ENCODE measurements around the gene SLC38A8.

Gene SLC38A8

DNA sequence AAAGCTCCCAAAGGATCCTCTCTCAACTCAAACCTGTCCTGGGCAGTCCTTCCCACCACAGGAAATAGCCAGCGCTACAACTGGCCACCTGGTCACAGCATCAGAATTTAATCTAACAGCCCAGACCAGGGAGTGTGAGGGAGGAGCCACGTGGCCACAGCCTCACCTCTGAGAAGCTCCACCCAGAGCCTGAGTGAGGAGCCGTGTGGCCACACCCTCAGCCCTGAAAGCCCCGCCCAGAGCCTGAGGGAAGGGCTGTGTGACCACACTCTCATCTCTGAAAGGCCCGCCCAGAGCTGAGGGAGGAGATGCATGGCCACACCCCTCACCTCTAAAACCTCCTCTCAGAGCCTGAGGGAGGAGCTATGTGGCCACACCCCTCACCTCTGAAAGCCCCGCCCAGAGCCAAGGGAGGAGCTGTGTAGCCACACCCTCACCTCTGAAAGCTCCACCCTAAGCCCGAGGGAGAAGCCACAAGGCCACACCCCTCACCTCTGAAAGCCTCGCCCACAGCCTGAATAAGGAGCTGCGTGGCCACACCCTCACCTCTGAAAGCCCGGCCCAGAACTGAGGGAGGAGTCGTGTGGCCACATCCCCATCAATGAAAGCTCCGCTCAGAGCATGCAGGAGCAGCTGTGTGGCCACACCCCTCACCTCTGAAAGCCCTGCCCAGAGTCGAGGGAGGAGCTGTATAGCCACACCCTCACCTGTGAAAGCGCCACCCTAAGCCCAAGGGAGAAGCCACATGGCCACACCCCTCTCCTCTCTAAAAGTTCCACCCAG is 28.6 kb downstream of the SLC38A8 start:
- DNase-seq, result peak in 29 of 42 donors; percentile 16 to 88 (median 46)
- intact Hi-C loops (cut with DNase I), result no loop called here

- intact Hi-C loops (cut with DNase I), result no loop called here
- DNase-seq, result no peak
Measured at GRCh38 chr16:84009282-84009681, 33.3 kb downstream of the SLC38A8 start.

GRCh38 chr16:84007965-84008364 is 34.6 kb downstream of the SLC38A8 start:
- intact Hi-C loops (cut with DNase I), result no loop called here
- no peak for DNase-seq

GRCh38 chr16:84007520-84007919 is 35.1 kb downstream of the SLC38A8 start:
- intact Hi-C loops (cut with DNase I), result no loop called here
- DNase-seq, result no peak

DNA sequence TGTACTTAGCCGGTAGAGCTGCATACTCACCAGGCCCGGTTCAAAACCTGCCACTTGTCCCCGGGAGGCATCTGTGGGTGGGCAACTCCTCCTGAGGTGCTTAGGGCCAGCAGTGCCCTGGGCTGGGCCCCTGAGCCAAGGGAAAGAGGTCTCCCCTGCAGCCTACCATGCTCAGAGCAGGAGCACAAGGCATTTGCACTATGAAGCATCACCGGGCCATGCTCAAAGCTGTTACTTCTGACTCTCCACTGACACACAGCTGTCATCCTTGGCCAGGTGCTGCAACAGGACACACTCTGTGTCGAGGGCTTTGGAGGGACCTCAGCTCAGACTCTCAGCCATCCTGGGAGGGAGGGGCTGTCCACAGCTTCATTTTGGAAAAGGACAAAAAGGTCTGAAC is 37.2 kb downstream of the SLC38A8 start:
- no peak for DNase-seq
- intact Hi-C loops (cut with DNase I), result no loop called here

DNA sequence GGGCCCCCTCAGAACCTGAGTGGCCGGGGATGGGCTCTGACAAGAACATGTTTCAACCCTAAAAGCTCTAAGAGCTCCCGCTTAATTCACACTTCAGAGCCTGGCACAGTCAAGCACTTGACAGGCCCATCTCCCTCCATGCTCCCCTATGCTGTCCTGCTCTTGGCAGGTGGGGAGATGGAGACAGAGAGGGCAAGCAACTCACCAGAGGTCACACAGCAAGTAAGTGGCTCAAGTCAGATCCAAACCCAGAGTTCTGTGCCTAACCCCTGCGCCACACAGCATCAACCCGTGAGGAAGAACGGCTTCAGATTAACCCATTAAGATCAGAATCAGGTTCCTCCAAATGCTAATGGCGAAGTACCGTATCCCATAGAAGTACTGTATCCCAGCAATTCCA is 38.2 kb downstream of the SLC38A8 start:
- intact Hi-C loops (cut with DNase I), result no loop called here
- DNase-seq, result no peak

GRCh38 chr16:84003038-84003437 is 39.6 kb downstream of the SLC38A8 start:
- intact Hi-C loops (cut with DNase I), result no loop called here
- no peak for DNase-seq

GRCh38 chr16:84001726-84002125 is 40.9 kb downstream of the SLC38A8 start:
- intact Hi-C loops (cut with DNase I), result no loop called here
- no peak for DNase-seq

- DNase-seq, result no peak
- intact Hi-C loops (cut with DNase I), result no loop called here
Measured at GRCh38 chr16:84000989-84001642, 41.5 kb downstream of the SLC38A8 start.

DNA sequence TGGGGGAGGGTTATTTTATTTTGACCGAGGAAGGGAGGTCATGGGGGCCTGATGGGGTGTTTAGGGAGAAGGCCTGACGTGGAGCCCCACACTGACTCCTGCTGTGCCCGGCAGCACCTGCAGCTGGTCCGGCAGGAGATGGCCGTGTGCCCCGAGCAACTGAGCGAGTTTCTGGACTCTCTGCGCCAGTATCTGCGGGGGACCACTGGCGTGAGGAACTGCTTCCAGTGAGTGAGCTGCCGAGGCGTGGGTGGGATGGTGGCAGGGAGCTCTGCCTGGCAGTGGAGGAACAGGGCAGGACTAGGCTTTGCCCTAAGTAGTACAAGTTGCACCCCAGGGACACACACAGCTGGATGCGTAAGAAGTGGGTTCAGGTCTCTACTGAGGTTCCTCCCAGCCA is 44.5 kb downstream of the SLC38A8 start:
- no peak for DNase-seq
- intact Hi-C loops (cut with DNase I), result no loop called here

DNA sequence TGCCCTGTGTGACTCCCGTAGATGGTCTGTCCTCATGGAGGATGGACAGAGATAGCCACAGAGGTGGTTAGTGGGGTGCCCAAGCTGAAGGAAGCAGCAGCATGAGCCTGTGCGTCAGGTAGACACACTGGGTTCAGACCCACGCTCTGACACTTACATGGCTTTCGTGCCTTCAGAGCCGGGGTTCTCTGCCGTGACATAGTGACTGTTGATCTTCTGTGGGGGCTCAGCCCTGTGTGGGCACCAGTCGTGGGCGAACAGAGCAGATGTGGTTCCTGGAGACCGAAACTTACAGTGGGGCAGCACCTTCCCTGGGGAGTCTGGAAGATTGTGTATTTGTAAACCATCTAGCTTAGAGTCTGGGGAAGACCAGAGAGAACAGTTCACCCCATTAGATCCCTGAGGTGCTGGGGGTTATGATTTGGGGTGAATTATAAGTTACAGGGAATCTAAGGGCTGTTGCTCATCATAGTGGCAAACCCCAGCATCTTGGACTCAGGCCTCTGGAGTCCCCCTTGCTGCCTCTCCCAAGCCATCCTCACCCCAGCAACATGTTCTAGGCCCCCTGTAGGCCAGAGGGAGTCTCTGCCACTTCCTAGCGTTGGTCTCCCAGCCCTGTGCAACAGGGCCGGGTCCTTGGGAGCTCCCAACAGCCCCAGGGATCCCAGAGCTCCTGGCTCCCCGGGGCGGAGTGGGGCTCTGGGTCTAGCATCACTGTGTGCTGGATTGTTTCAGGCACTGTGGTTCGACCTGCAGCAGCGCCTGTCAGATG is 45.9 kb downstream of the SLC38A8 start:
- intact Hi-C loops (cut with DNase I), result no loop called here
- peak in 29 of 42 donors; percentile 31 to 85 (median 55) for DNase-seq

- intact Hi-C loops (cut with DNase I), result no loop called here
- DNase-seq, result peak; percentile 61 to 95 (median 83)
Measured at GRCh38 chr16:83995754-83996153, 46.8 kb downstream of the SLC38A8 start.

GRCh38 chr16:83994703-83995102 is 47.9 kb downstream of the SLC38A8 start:
- intact Hi-C loops (cut with DNase I), result no loop called here
- no peak for DNase-seq

GRCh38 chr16:83994087-83994486 is 48.5 kb downstream of the SLC38A8 start:
- DNase-seq, result no peak
- intact Hi-C loops (cut with DNase I), result no loop called here

DNA sequence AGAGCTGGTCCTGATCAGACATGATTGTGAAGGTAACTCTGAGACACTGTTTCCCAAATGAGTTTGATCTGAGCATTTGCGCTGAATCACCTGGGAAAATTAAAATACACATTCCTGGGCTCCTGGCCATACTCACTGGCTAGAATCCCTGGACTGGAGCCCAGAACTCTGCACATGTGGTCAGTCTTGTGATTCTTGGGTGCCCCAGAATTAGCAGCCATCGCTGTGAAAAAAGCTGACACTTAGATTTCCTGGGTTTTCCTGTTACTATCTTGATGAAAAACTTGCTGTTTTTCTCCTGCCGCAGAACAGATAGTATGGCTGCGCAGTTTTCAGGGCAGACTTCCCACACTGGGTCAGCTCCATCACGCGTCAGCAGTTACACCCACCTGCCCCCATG is 50.0 kb downstream of the SLC38A8 start:
- DNase-seq, result peak in 9 of 42 donors; percentile 45 to 77 (median 61)
- intact Hi-C loops (cut with DNase I), result no loop called here

DNA sequence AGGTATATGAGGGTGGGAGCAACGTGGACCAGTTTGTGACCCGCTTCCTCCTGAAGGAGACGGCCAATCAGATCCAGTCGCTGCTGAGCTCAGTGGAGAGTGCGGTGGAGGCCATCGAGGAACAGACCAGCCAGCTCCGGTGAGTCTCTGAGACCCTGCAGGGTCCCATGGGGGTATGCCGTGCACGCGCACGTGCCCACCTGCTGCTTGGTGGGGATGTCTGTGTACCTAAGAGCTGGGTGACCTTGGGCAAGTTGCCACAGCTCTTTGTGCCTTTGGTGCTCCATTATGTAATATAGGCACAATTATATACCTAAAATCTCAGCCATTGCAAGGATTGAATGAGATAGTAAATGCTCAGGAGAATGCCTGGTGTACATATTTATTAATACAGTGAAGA is 52.1 kb downstream of the SLC38A8 start:
- intact Hi-C loops (cut with DNase I), result no loop called here
- no peak for DNase-seq

DNA sequence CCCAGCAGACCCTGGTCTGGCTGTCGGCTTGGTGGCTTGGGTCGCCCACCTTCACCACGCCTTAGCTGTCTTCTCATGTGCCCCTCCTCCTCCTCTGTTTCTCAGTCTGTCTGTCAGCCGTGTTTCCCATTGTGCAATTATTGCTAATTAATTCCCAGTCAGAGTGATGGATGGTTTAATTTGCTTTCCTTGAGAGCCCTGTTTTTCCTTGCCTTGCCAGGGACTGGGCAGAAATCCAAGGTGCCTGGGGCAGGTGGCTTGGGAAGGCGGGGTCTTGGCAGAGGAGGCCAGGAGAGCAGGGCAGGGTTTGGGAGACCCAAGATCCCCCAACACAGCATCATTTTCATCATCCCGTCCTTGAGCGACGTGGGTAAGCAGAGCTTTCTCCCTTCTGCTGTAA is 53.3 kb downstream of the SLC38A8 start:
- intact Hi-C loops (cut with DNase I), result no loop called here
- no peak for DNase-seq

DNA sequence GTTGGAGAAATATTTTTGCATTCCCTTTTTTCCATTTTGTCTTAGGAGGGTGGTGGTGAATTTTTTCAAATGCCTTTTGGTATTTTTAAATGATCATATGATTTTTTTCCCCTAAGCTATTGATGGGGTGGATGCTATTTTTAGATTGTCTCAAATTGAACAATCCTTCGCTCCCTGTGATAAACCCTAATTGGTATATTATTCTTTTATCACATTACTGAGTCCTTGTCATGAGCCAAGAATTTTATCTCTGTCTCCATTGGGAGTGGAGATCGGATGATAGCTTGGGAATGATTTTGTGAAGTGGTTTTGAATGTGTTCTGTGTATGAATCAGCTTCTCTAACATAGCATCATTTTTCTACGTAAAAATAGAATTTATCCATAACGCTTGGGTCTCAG is 59.1 kb downstream of the SLC38A8 start:
- intact Hi-C loops (cut with DNase I), result no loop called here
- DNase-seq, result no peak

GRCh38 chr16:83981799-83982198 is 60.8 kb downstream of the SLC38A8 start:
- intact Hi-C loops (cut with DNase I), result no loop called here
- no peak for DNase-seq

- no peak for DNase-seq
- intact Hi-C loops (cut with DNase I), result no loop called here
Measured at GRCh38 chr16:83980794-83981193, 61.8 kb downstream of the SLC38A8 start.

All from head of caudate nucleus (tissue), 42 donors.